Liver (tissue), 9 donors: ENCODE results near the gene ABHD6. TPM values are rescaled to one million over a fixed set of nuclear protein-coding genes. Genes with fewer than 3 reads are reported as not detected.

Source experiments
- DNase-seq: peaks from one replicate; pipeline ENCODE4 v3.0.0-alpha.2; 2017; ENCODE audit warnings: low spot score
- H3K27ac ChIP-seq, 2 donors: one replicate each; pipeline ENCODE4 v1.7.0; 2013; ENCODE audit warnings: inconsistent platforms in 2 of 2, low read length in 2 of 2, control low read depth in 1 of 2, low read depth in 1 of 2, mild to moderate bottlenecking in 1 of 2
- H3K27me3 ChIP-seq, 4 donors: one replicate each; pipeline versions ENCODE4 v1.6.1 to v1.7.0; 2013; ENCODE audit warnings: low read length in 3 of 4, inconsistent platforms in 1 of 4, mild to moderate bottlenecking in 1 of 4, moderate library complexity in 1 of 4; ENCODE audit not compliant: control insufficient read depth in 4 of 4, insufficient read depth in 4 of 4
- H3K36me3 ChIP-seq, 4 donors: one replicate each; pipeline versions ENCODE4 v1.6.1 to v1.7.0; 2013; ENCODE audit warnings: low read length in 3 of 4, mild to moderate bottlenecking in 3 of 4, low read depth in 1 of 4, moderate library complexity in 1 of 4; ENCODE audit not compliant: control insufficient read depth in 4 of 4, insufficient read depth in 3 of 4
- H3K4me1 ChIP-seq, 4 donors: one replicate each; pipeline versions ENCODE4 v1.6.1 to v1.7.0; 2013; ENCODE audit warnings: low read length in 3 of 4, mild to moderate bottlenecking in 3 of 4, moderate library complexity in 1 of 4; ENCODE audit not compliant: control insufficient read depth in 4 of 4, insufficient read depth in 4 of 4
- H3K4me3 ChIP-seq, 3 donors: one replicate each; pipeline versions ENCODE4 v1.6.1 to v1.7.0; 2013; ENCODE audit warnings: low read length in 3 of 3, control low read depth in 1 of 3, low read depth in 1 of 3, mild to moderate bottlenecking in 1 of 3
- H3K9ac ChIP-seq, 2 donors: one replicate each; pipeline ENCODE4 v1.7.0; 2013; ENCODE audit warnings: low read length in 2 of 2, mild to moderate bottlenecking in 2 of 2, moderate library complexity in 2 of 2, control low read depth in 1 of 2, low read depth in 1 of 2
- H3K9me3 ChIP-seq, 4 donors: one replicate each; pipeline versions ENCODE4 v1.6.1 to v1.7.0; 2013; ENCODE audit warnings: low read length in 3 of 4; ENCODE audit not compliant: control insufficient read depth in 4 of 4
- ATF3 ChIP-seq: IDR thresholded peaks from 2 replicates; pipeline ENCODE4 v1.6.1; 2016; ENCODE audit warnings: antibody characterized with exemption
- CTCF ChIP-seq: fragments of 150-350 bp; IDR thresholded peaks from 2 replicates; pipeline ENCODE4 v1.5.1; 2017; ENCODE audit warnings: improper control_type of control experiment, low read depth, low read length; ENCODE audit not compliant: missing input control
- EGR1 ChIP-seq, 2 donors: IDR thresholded peaks; 2 replicates each; pipeline ENCODE4 v1.6.1; 2016 to 2018; ENCODE audit warnings: antibody characterized with exemption in 2 of 2, low read depth in 2 of 2
- FOXA1 ChIP-seq: IDR thresholded peaks from 2 replicates; pipeline ENCODE4 v1.6.1; 2016; ENCODE audit warnings: antibody characterized with exemption
- FOXA2 ChIP-seq: IDR thresholded peaks from 2 replicates; pipeline ENCODE4 v1.6.1; 2016; ENCODE audit warnings: antibody characterized with exemption
- GABPA ChIP-seq, 2 donors: IDR thresholded peaks in 1 of 2; conservative IDR thresholded peaks in 1 of 2; 2 replicates each; pipeline ENCODE4 v1.6.1; 2016; ENCODE audit warnings: antibody characterized with exemption in 2 of 2, mild to moderate bottlenecking in 1 of 2, moderate library complexity in 1 of 2
- HNF4A ChIP-seq, 2 donors: conservative IDR thresholded peaks; 2 replicates each; pipeline ENCODE4 v1.6.1; 2016; ENCODE audit warnings: antibody characterized with exemption in 2 of 2, mild to moderate bottlenecking in 2 of 2
- HNF4G ChIP-seq: IDR thresholded peaks from 2 replicates; pipeline ENCODE4 v1.6.1; 2016; ENCODE audit warnings: antibody characterized with exemption
- JUND ChIP-seq, 2 donors: IDR thresholded peaks; 2 replicates each; pipeline ENCODE4 v1.6.1; 2016; ENCODE audit warnings: antibody characterized with exemption in 2 of 2
- MAX ChIP-seq: IDR thresholded peaks from 2 replicates; pipeline ENCODE4 v1.6.1; 2016; ENCODE audit warnings: antibody characterized with exemption
- NR2F2 ChIP-seq: IDR thresholded peaks from 2 replicates; pipeline ENCODE4 v1.6.1; 2016; ENCODE audit warnings: antibody characterized with exemption
- RAD21 ChIP-seq, 2 donors: IDR thresholded peaks; 2 replicates each; pipeline ENCODE4 v1.6.1; 2016; ENCODE audit warnings: antibody characterized with exemption in 2 of 2, mild to moderate bottlenecking in 2 of 2
- REST ChIP-seq: IDR thresholded peaks from 2 replicates; pipeline ENCODE4 v1.6.1; 2016; ENCODE audit warnings: antibody characterized with exemption, mild to moderate bottlenecking
- RXRA ChIP-seq, 2 donors: IDR thresholded peaks; 2 replicates each; pipeline ENCODE4 v1.6.1; 2017 to 2018; ENCODE audit warnings: antibody characterized with exemption in 2 of 2, mild to moderate bottlenecking in 1 of 2
- SP1 ChIP-seq: IDR thresholded peaks from 2 replicates; pipeline ENCODE4 v1.6.1; 2018; ENCODE audit warnings: antibody characterized with exemption, mild to moderate bottlenecking
- TAF1 ChIP-seq: conservative IDR thresholded peaks from 2 replicates; pipeline ENCODE4 v1.6.1; 2016; ENCODE audit warnings: antibody characterized with exemption, mild to moderate bottlenecking
- YY1 ChIP-seq: IDR thresholded peaks from 2 replicates; pipeline ENCODE4 v1.6.1; 2016; ENCODE audit warnings: antibody characterized with exemption, mild to moderate bottlenecking
- WGBS: extraction: QIAGEN DNeasy Blood & Tissue Kit; methylation state at CpG from one replicate; pipeline ENCODE4 v1.1.7; 2013; 5-methylcytosine and 5-hydroxymethylcytosine counted together
- polyA plus RNA-seq, 2 donors: library from polyadenylated mRNA; stranded (reverse) in 1 of 2; unstranded in 1 of 2; fragments of 200-250 nt in 1 of 2; fragments of >200 nt in 1 of 2; fragmentation: Nextera tagmentation in 1 of 2; extraction: Ambion mirVana in 1 of 2; gene quantifications; one replicate each; pipeline versions ENCODE4 v1.2.1 to v1.2.3, GENCODE V29; 2013 to 2015
- total RNA-seq, 2 donors: library from RNA; depleted of rRNA; stranded (reverse); fragments of >200 nt; gene quantifications; one replicate each; pipeline ENCODE4 v1.2.3, GENCODE V29; 2014
- TF ChIP-seq, protein P1 (sequence below): IDR thresholded peaks from 2 replicates; pipeline ENCODE4 v1.6.1; 2016; ENCODE audit warnings: antibody characterized with exemption
- donor health status: healthy.
- donor health status: healthy.
- donor health status: healthy.
- donor health status: healthy.
- donor health status: healthy.

Gene ABHD6
- total and polyA plus RNA-seq, 4 donors, result 19.8 to 60.9 (median 38.3) TPM

GRCh38 chr3:58230876-58231552 is 6.6 kb upstream of the ABHD6 start:
- peak overlapping the region; percentile 65 to 80 for H3K27ac ChIP-seq
- no peaks in the 10 kb centered on the region for H3K4me1 ChIP-seq
- no peaks in the 10 kb centered on the region for H3K9me3 ChIP-seq
- WGBS, result 0% methylated on average over 1 of the region's 1 CpG
- H3K4me3 ChIP-seq, result no peak overlapping the region
- H3K27me3 ChIP-seq, result no peaks in the 10 kb centered on the region
- DNase-seq, result no peak
- no peaks in the 10 kb centered on the region for H3K36me3 ChIP-seq
- peak overlapping the region in 1 of 2 donors; percentile 42 for H3K9ac ChIP-seq
- TF ChIP-seq, protein P1, sequence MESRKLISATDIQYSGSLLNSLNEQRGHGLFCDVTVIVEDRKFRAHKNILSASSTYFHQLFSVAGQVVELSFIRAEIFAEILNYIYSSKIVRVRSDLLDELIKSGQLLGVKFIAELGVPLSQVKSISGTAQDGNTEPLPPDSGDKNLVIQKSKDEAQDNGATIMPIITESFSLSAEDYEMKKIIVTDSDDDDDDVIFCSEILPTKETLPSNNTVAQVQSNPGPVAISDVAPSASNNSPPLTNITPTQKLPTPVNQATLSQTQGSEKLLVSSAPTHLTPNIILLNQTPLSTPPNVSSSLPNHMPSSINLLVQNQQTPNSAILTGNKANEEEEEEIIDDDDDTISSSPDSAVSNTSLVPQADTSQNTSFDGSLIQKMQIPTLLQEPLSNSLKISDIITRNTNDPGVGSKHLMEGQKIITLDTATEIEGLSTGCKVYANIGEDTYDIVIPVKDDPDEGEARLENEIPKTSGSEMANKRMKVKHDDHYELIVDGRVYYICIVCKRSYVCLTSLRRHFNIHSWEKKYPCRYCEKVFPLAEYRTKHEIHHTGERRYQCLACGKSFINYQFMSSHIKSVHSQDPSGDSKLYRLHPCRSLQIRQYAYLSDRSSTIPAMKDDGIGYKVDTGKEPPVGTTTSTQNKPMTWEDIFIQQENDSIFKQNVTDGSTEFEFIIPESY, result peak; percentile 29
- TF ChIP-seq GABPA (IDR thresholded peaks at IDR 0.05 in 1 of 2, conservative IDR thresholded peaks at IDR 0.05 in 1 of 2), result peak in 1 of 2 donors; percentile 30
- TF ChIP-seq HNF4A (conservative IDR thresholded peaks at IDR 0.05), result peak; percentile 85 to 89
- TF ChIP-seq CTCF, result no peak
- peak; percentile 42 for TF ChIP-seq HNF4G
- peak in 1 of 2 donors; percentile 43 for TF ChIP-seq EGR1 (IDR thresholded peaks at IDR 0.05; ENCODE audit: low read depth in 2 of 2)
- TF ChIP-seq ATF3, result peak; percentile 53
- peak; percentile 41 for TF ChIP-seq YY1
- TF ChIP-seq FOXA1, result no peak
- peak; percentile 61 for TF ChIP-seq SP1
- TF ChIP-seq FOXA2, result peak; percentile 34
- peak; percentile 77 for TF ChIP-seq REST
- peak; percentile 45 to 52 for TF ChIP-seq RAD21 (IDR thresholded peaks at IDR 0.05)
- TF ChIP-seq RXRA (IDR thresholded peaks at IDR 0.05), result peak; percentile 36 to 68
- no peak for TF ChIP-seq TAF1
- peak; percentile 40 to 67 for TF ChIP-seq JUND (IDR thresholded peaks at IDR 0.05)
- TF ChIP-seq MAX, result peak; percentile 54
- TF ChIP-seq NR2F2, result no peak
